Measurements from ENCODE around the gene AP1M2. TPM values are rescaled to one million over a fixed set of nuclear protein-coding genes. Genes with fewer than 3 reads are reported as not detected.
A peak's percentile ranks its signal among the peaks of the same experiment; 100 is the strongest.
"Not testable (repeated sequence)": the region's sequence is repeated elsewhere in the genome, so short reads cannot be mapped to it uniquely, and the experiment has no call there.

AP1M2 gene
- total RNA-seq, 1 donor from 2014 or later = not detected

DNA sequence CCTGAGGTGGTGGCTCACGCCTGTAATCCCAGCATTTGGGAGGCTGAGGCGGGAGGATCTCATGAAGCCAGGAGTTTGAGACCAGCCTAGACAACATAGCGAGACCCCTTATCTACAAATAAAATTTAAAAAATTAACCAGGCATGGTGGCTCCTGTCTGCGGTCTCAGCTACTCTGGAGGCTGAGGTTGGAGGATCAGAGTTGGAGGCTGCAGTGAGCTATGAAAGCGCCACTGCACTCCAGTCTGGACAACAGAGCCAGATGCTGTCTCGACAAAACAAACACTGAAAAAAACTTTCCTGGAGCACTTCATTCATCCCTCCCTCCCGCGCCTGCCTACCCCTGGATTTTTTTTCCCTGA is 44.1 kb downstream of the AP1M2 start:
- no peak for DNase-seq (ENCODE audit: low read depth in 2 of 2)

DNA sequence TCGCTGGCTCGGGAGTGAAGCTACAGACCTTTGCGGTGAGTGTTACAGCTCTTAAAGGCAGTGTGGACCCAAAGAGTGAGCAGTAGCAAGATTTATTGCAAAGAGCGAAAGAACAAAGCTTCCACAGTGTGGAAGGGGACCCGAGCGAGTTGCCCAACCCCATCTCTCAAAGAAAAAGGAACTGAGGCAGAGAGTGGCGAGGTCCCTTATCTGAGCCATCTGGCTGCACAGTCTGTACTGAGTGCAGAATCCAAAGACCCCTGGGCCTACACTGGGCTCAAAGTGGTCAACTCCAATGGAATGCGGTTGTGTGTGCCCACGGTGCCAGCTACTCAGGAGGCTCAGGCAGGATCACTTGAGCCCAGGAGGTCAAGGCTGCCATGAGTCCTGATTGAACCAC is 48.1 kb downstream of the AP1M2 start:
- not testable (repeated sequence) for DNase-seq (ENCODE audit: low read depth in 2 of 2)

DNA sequence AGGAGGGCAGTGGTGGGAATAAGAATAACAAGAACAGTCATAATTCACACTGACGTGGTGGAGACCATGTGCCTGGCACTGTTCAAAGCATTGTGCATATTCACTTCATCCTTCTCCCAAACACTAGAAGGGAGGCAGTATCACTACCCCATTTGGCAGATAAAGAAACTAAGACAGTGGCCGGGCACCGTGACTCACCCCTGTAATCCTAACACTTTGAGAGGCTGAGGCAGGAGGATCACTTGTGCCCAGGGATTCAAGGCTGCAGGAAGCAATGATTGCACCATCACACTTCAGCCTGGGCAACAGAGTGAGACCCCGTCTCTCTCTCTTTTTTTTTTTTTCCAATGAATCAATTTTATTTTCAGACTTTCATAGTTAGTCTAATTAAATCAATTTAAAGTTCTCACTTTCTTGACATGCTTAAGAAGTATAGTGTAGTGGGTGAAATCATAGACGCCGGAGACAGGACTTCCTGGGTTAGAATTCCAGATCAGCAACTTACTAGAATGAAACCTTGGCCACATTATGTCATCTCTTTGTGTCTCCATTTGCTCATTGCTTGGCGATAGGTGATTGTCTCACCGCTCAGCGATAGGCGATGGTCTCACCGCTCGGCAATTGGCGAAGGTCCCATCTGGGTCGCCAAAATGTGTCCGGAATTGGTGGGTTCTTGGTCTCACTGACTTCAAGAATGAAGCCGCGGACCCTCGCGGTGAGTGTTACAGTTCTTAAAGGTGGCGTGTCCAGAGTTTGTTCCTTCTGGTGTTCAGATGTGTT is 48.7 kb downstream of the AP1M2 start:
- DNase-seq (ENCODE audit: low read depth in 2 of 2) = no peak

DNA sequence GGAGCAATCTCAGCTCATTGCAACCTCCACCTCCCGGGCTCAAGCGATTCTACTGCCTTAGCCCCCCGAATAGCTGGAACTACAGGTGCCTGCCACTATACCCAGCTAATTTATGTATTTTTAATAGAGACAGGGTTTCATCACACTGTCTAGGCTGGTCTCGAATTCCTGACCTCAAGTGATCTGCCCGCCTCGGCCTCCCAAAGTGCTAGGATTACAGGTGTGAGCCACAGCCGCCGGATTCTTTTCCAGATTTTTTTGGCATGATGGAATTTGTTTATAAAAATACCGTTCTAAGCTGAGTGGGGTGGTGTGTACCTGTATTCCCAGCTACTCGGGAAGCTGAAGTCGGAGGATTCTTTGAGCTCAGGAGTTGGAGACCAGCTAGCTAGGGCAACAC is 49.4 kb downstream of the AP1M2 start:
- no peak for DNase-seq (ENCODE audit: low read depth in 2 of 2)

DNA sequence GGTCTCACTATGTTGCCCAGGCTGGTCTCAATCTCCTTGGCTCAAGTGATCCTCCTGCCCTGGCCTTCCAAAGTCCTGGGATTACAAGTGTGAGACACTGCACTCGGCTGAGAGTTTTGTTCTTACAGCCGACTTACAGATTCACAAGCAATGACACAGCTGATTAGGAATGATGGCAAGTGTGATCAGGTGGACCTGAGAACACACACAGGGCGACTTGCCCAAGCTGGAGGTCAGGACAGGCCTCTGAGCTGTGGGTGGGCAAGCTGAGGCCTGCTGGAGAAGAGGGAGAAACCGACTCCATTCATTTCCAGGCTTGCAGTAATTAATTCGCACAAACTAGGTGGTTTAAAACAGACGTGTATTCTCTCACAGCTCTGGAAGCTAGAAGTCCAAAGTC is 51.5 kb downstream of the AP1M2 start:
- DNase-seq (ENCODE audit: low read depth in 2 of 2) = no peak

DNA sequence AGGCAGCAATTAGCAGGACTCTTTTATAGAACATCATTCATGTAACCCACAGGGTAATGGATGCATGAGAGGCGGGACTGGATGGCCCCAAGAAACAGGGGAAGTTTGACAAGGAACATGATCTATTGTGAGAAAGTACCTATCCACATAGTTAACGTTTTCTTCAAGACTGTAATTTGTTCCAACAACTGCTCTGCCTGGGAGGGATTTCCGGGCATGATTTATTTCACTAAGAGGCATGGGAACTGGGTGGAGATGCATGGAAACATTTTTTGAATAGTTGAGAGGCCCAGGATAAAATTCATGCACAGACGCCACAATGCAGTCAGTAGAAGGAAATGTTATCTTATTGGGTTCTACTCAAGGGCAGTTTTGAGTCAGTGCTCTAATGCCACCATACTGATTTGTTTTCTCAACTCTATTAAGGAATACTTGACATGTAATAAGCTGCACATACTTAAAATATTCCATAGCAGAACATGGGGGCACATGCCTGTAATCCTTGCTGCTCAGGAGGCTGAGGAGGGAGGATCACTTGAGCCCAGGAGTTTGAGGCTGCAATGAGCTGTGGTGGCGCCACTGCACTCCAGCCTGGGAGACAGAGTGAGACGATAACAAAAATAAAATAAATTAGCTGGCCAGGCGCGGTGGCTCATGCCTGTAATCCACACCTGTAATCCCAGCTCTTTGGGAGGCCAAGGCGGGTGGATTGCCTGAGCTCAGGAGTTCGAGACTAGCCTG is 53.3 kb downstream of the AP1M2 start:
- peak in 1 of 2 donors; percentile 59 for DNase-seq (ENCODE audit: low read depth in 2 of 2)

DNA sequence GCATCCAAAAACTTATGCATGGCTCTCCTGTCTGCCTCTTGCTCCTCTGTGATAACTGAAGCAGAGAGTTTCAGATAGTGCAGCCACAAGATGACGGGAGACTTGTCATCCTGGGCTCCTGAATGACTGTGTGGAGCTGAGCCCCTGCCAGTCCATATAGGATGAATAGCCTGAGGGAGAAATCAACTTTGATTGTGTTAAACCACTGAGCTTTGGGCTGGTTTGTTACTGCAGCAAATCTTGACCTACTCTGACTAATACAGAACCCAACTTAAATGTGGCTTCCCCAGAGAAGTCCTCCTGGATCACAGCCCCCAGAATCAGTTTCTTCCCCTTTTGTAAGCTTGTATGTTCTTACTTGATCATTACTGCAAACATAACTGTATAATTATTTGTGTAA is 54.7 kb downstream of the AP1M2 start:
- DNase-seq (ENCODE audit: low read depth in 2 of 2) = no peak

DNA sequence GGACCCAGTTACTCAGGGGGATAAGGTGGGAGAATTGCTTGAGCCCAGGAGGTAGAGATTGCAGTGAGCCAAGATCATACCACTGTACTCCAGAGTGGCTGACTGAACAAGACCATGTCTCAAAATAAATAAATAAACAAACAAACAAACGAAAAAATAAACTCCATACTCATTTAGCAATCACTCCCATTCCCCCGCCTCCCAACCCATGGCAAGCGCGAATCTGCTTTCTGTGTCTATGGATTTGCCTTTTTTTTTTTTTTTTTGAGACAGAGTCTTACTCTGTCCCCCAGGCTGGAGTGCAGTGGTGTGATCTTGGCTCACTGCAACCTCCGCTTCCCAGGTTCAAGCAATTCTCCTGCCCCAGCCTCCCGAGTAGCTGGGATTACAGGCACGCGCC is 60.2 kb downstream of the AP1M2 start:
- not testable (repeated sequence) for DNase-seq (ENCODE audit: low read depth in 2 of 2)

DNA sequence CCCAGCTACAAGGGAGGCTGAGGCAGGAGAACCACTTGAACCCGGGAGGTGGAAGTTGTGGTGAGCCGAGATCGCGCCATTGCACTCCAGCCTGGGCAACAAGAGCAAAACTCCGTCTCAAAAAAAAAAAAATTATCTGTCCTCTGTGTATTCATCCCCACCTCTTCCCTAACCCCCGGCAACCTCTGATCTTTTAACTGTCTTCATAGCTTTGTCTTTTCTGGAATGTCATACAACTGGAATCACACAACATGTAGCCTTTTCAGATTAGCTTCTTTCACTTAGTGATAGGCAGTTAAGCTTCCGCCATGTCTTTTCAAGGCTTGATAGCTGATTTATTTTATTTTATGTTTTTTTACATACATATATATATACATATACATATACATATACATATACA is 61.5 kb downstream of the AP1M2 start:
- DNase-seq (ENCODE audit: low read depth in 2 of 2) = no peak

DNA sequence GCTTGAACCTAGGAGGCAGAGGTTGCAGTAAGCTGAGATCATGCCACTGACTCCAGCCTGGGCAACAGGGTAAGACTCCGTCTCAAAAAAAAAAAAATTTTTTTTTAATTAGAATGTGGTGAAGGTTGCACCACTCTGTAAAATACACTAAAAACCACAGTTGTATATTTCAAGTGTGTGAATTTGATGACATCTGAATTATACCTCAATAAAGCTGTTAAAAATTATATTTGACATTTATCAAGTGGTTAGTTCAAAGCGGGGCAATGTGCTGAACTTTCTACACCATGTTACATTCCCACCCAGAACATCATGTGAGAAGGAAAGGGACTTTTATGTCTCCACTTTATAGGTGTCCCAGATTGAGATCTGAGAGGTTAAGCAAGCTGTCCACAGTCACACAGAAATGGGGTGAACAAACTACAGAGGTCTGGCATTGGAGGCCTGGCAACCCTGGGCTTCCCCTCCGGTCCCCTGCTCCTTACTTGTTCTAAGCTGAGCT is 63.9 kb downstream of the AP1M2 start:
- no peak for DNase-seq (ENCODE audit: low read depth in 2 of 2)

Other genes with a start within 250 kb of the AP1M2 start
- 7.8 and 8.7 TPM in 2 replicates for gene ICAM3, start 247.7 kb downstream of the AP1M2 start, total RNA-seq
- 41.2 and 74.0 TPM in 2 replicates for gene TYK2, start 206.7 kb downstream of the AP1M2 start, total RNA-seq
- gene CDC37, start 183.8 kb downstream of the AP1M2 start, total RNA-seq = 198 and 235 TPM in 2 replicates
- gene PDE4A, start 166.8 kb downstream of the AP1M2 start, total RNA-seq = 1.3 and 1.8 TPM in 2 replicates
- gene KEAP1, start 84.0 kb downstream of the AP1M2 start, total RNA-seq = 61.9 and 87.7 TPM in 2 replicates
- under 0.01 TPM in 2 replicates for gene S1PR5, start 69.9 kb downstream of the AP1M2 start, total RNA-seq
- gene ATG4D, start 43.4 kb downstream of the AP1M2 start, total RNA-seq = 5.0 and 7.0 TPM in 2 replicates
- 4.1 and 6.0 TPM in 2 replicates for gene KRI1, start 21.3 kb downstream of the AP1M2 start, total RNA-seq
- 4.1 and 6.5 TPM in 2 replicates for gene CDKN2D, start 18.3 kb downstream of the AP1M2 start, total RNA-seq
- 37.9 and 71.8 TPM in 2 replicates for gene SLC44A2, start 38.2 kb upstream of the AP1M2 start, total RNA-seq
- 57.7 and 71.3 TPM in 2 replicates for gene ILF3, start 67.0 kb upstream of the AP1M2 start, total RNA-seq
- gene QTRT1, start 114.1 kb upstream of the AP1M2 start, total RNA-seq = 17.7 and 20.0 TPM in 2 replicates
- 68.0 and 74.6 TPM in 2 replicates for gene DNM2, start 130.8 kb upstream of the AP1M2 start, total RNA-seq
- 32.3 and 44.0 TPM in 2 replicates for gene TMED1, start 248.9 kb upstream of the AP1M2 start, total RNA-seq